22Rv1 (cell line): ENCODE measurements around the gene TMPRSS6.

Source experiments
- H3K27ac ChIP-seq: fragments of 450-650 bp; 2 replicates; pipeline ENCODE4 v1.5.1; 2017
- CTCF ChIP-seq: fragments of 450-650 bp; IDR thresholded peaks from 2 replicates; pipeline ENCODE4 v1.5.1; 2017; ENCODE audit warnings: mild to moderate bottlenecking
- ZFX ChIP-seq: fragments of 450-650 bp; IDR thresholded peaks from 2 replicates; pipeline ENCODE4 v1.6.1; 2017; ENCODE audit warnings: antibody characterized with exemption, borderline replicate concordance

Gene TMPRSS6

GRCh38 chr22:37070334-37070733, 39.2 kb downstream of the TMPRSS6 start:
- TF ChIP-seq ZFX (no peak), CTCF (no peak)
- H3K27ac ChIP-seq, result no peak overlapping the region

- TF ChIP-seq CTCF (no peak), ZFX (no peak)
Observed at GRCh38 chr22:37069719-37070118, 39.8 kb downstream of the TMPRSS6 start.

GRCh38 chr22:37069319-37069718, 40.2 kb downstream of the TMPRSS6 start:
- no peak overlapping the region for H3K27ac ChIP-seq
- TF ChIP-seq ZFX (no peak), CTCF (no peak)

More at GRCh38 chr22:37069719-37070118, 39.8 kb downstream of the TMPRSS6 start:
- no peak overlapping the region for H3K27ac ChIP-seq

- H3K27ac ChIP-seq, result no peak overlapping the region
- TF ChIP-seq CTCF, result no peak
- no peak for TF ChIP-seq ZFX
Observed at GRCh38 chr22:37068859-37069258, 40.7 kb downstream of the TMPRSS6 start.

GRCh38 chr22:37067428-37067827, 42.1 kb downstream of the TMPRSS6 start:
- H3K27ac ChIP-seq, result no peak overlapping the region
- TF ChIP-seq CTCF (no peak), ZFX (no peak)

GRCh38 chr22:37065961-37066360, 43.6 kb downstream of the TMPRSS6 start:
- TF ChIP-seq ZFX (no peak), CTCF (no peak)
- H3K27ac ChIP-seq, result no peak overlapping the region

- no peak overlapping the region for H3K27ac ChIP-seq
- TF ChIP-seq CTCF (no peak), ZFX (no peak)
Observed at GRCh38 chr22:37065180-37065579, 44.3 kb downstream of the TMPRSS6 start.
